Keratinocyte (primary cell): Measurements from ENCODE around the gene MXRA8. TPM values are rescaled to one million over a fixed set of nuclear protein-coding genes. Genes with fewer than 3 reads are reported as not detected.

Source experiments
- DNase-seq: peaks from one replicate; pipeline ENCODE4 v3.0.0-alpha.2; 2011; ENCODE audit warnings: low read depth, missing footprints, low spot score
- FAIRE-seq: peaks from 2 replicates; lab custom pipeline; 2011; peaks lifted over from hg19 to GRCh38; lab: Jason Lieb, UNC
- H2AFZ ChIP-seq: 2 replicates; pipeline ENCODE4 v1.6.0; 2012; ENCODE audit warnings: low read length, control low read depth, inconsistent platforms; ENCODE audit not compliant: control insufficient read depth
- H3K27ac ChIP-seq: 2 replicates; pipeline ENCODE4 v1.5.1; 2011; ENCODE audit warnings: low read length; ENCODE audit not compliant: control insufficient read depth, insufficient read depth
- H3K27me3 ChIP-seq: 3 replicates; pipeline ENCODE4 v1.6.0; 2011; ENCODE audit warnings: low read length; ENCODE audit not compliant: control insufficient read depth, insufficient read depth; ENCODE audit errors: extremely low read depth
- H3K36me3 ChIP-seq, 2 experiments: 2 replicates in 1 of 2; 3 replicates in 1 of 2; pipeline ENCODE4 v1.5.1; 2011; ENCODE audit warnings: low read length in 2 of 2, mild to moderate bottlenecking in 1 of 2; ENCODE audit not compliant: control insufficient read depth in 2 of 2, insufficient read depth in 2 of 2; ENCODE audit errors: extremely low read depth in 1 of 2
- H3K4me1 ChIP-seq: 3 replicates; pipeline ENCODE4 v1.5.1; 2011; ENCODE audit warnings: low read length; ENCODE audit not compliant: control insufficient read depth, insufficient read depth; ENCODE audit errors: extremely low read depth
- H3K4me2 ChIP-seq: 3 replicates; pipeline ENCODE4 v1.6.0; 2011; ENCODE audit warnings: low read depth, low read length; ENCODE audit not compliant: control insufficient read depth, insufficient read depth; ENCODE audit errors: extremely low read depth
- H3K4me3 ChIP-seq, 3 experiments: fragments of 200-600 bp in 1 of 3; sonication (generic) in 1 of 3; 2 replicates in 2 of 3; 3 replicates in 1 of 3; pipeline ENCODE4 v1.5.1; 2011 to 2016; ENCODE audit warnings: low read length in 3 of 3, mild to moderate bottlenecking in 3 of 3, control low read depth in 2 of 3, inconsistent platforms in 1 of 3, low read depth in 1 of 3, mixed read lengths in 1 of 3, mixed run types in 1 of 3, moderate library complexity in 1 of 3; ENCODE audit not compliant: control insufficient read depth in 2 of 3, insufficient read depth in 2 of 3; ENCODE audit errors: extremely low read depth in 1 of 3
- H3K79me2 ChIP-seq: 2 replicates; pipeline ENCODE4 v1.6.0; 2012; ENCODE audit warnings: low read length; ENCODE audit not compliant: control insufficient read depth, insufficient read depth
- H3K9ac ChIP-seq: 3 replicates; pipeline ENCODE4 v1.6.0; 2011; ENCODE audit warnings: low read length; ENCODE audit not compliant: control insufficient read depth, insufficient read depth; ENCODE audit errors: extremely low read depth
- H3K9me1 ChIP-seq: 3 replicates; pipeline ENCODE4 v1.6.0; 2011; ENCODE audit warnings: low read length; ENCODE audit not compliant: control insufficient read depth, insufficient read depth; ENCODE audit errors: extremely low read depth
- H3K9me3 ChIP-seq: 2 replicates; pipeline ENCODE4 v1.5.1; 2012; ENCODE audit warnings: low read depth, low read length; ENCODE audit not compliant: control insufficient read depth
- H4K20me1 ChIP-seq: 3 replicates; pipeline ENCODE4 v1.6.0; 2011; ENCODE audit warnings: low read length; ENCODE audit not compliant: control insufficient read depth, insufficient read depth; ENCODE audit errors: extremely low read depth
- CTCF ChIP-seq, 3 experiments: IDR thresholded peaks in 1 of 3; conservative IDR thresholded peaks in 1 of 3; optimal IDR thresholded peaks in 1 of 3; 2 replicates in 2 of 3; 3 replicates in 1 of 3; pipeline versions ENCODE3 to v1.5.1; 2011; ENCODE audit warnings: low read length in 3 of 3, mild to moderate bottlenecking in 3 of 3, moderate library complexity in 2 of 3, control low read depth in 1 of 3, inconsistent platforms in 1 of 3; ENCODE audit not compliant: insufficient read depth in 2 of 3; ENCODE audit errors: extremely low read depth in 1 of 3
- EZH2 ChIP-seq: IDR thresholded peaks from one replicate; pipeline ENCODE4 v1.6.1; 2012; ENCODE audit warnings: inconsistent platforms, mild to moderate bottlenecking, low read length, moderate library complexity
- dilution Hi-C: fragments of 300-500 bp; cut with MboI; formaldehyde crosslinking; loops from one replicate; pipeline ENCODE4 v1.7.0; 2020; ENCODE audit warnings: low sequenced_read_pairs; ENCODE audit not compliant: extremely low pct_ligation_motif_present
- polyA plus RNA-seq, 5 experiments: library from polyadenylated mRNA; depleted of rRNA in 3 of 5; stranded (reverse) in 3 of 5; stranded (forward) in 1 of 5; unstranded in 1 of 5; fragments of >200 nt; gene quantifications; 1 replicate in 1 of 5; 2 replicates in 3 of 5; 3 replicates in 1 of 5; pipeline versions ENCODE4 v1.2.1 to v1.2.3, GENCODE V29; 2011 to 2012; ENCODE audit warnings: missing spikeins in 2 of 5, low read depth in 1 of 5, low replicate concordance in 1 of 5

The MXRA8 gene
- polyA plus RNA-seq, 1 donor (not counting 4 experiments of a cell fraction or from before 2014, with no cell fraction given): not detected

GRCh38 chr1:1327291-1327690, 31.1 kb downstream of the MXRA8 start:
- no peak for TF ChIP-seq EZH2
- TF ChIP-seq CTCF (optimal IDR thresholded peaks at IDR 0.05 in 1 of 3, IDR thresholded peaks at IDR 0.05 in 1 of 3, conservative IDR thresholded peaks at IDR 0.05 in 1 of 3; ENCODE audit: extremely low read depth in 1 of 3, insufficient read depth in 2 of 3, low read length in 3 of 3): no peak
- Histone ChIP-seq H3K79me2 (peaks cover 44% of the 10 kb centered on the region), H4K20me1 (peaks cover 3% of the 10 kb centered on the region), H3K9me1 (no peaks in the 10 kb centered on the region), H3K9ac (no peak overlapping the region), H3K9me3 (peaks cover 4% of the 10 kb centered on the region), H3K27ac (no peak overlapping the region), H3K27me3 (peaks cover 8% of the 10 kb centered on the region), H3K36me3 (peaks cover 9 to 12% of the 10 kb centered on the region in 2 experiments), H3K4me1 (peaks cover 29% of the 10 kb centered on the region), H3K4me3 (no peak overlapping the region), H2AFZ (no peak overlapping the region), H3K4me2 (no peak overlapping the region)
- dilution Hi-C loops: no loop called here
- no peak for DNase-seq
- FAIRE-seq: no peak

GRCh38 chr1:1326075-1326605, 32.2 kb downstream of the MXRA8 start:
- peak overlapping the region; percentile 80 for H3K9ac ChIP-seq
- peaks cover 55% of the 10 kb centered on the region for H3K79me2 ChIP-seq
- no peak overlapping the region for H2AFZ ChIP-seq
- dilution Hi-C loops: no loop called here
- H3K4me1 ChIP-seq: peaks cover 19% of the 10 kb centered on the region
- DNase-seq (no peak), FAIRE-seq (no peak)
- no peaks in the 10 kb centered on the region for H3K9me1 ChIP-seq
- peaks cover under 1% of the 10 kb centered on the region for H3K27me3 ChIP-seq
- H3K4me3 ChIP-seq: peak overlapping the region; percentile 71 to 100 (median 86)
- peaks cover 9 to 16% of the 10 kb centered on the region in 2 experiments for H3K36me3 ChIP-seq
- peaks cover 4% of the 10 kb centered on the region for H3K9me3 ChIP-seq
- H4K20me1 ChIP-seq: no peaks in the 10 kb centered on the region
- H3K4me2 ChIP-seq: peak overlapping the region; percentile 96
- peak overlapping the region; percentile 9 for H3K27ac ChIP-seq
- TF ChIP-seq EZH2 (no peak), CTCF (optimal IDR thresholded peaks at IDR 0.05 in 1 of 3, IDR thresholded peaks at IDR 0.05 in 1 of 3, conservative IDR thresholded peaks at IDR 0.05 in 1 of 3; ENCODE audit: extremely low read depth in 1 of 3, insufficient read depth in 2 of 3, low read length in 3 of 3) (no peak)
